ENCODE results near the gene MLNR. TPM values are rescaled to one million over a fixed set of nuclear protein-coding genes. Genes with fewer than 3 reads are reported as not detected.

The MLNR gene
- total and polyA plus RNA-seq, 9 of the 15 experiments (the other 6 are each of a cell fraction or from before 2014, with no cell fraction given), result not detected

- H3K4me2 ChIP-seq (ENCODE audit: insufficient read depth, low read length), result peak overlapping the region; percentile 83
- in situ Hi-C loops (cut with MboI) (no loop called here), intact Hi-C loops (cut with micrococcal nuclease) (no loop called here)
- H3K27ac ChIP-seq (ENCODE audit: extremely low read depth, low read depth, low read length), result peak overlapping the region; percentile 80
- H3K9me1 ChIP-seq (ENCODE audit: control insufficient read depth, insufficient read depth, low read length), result no peaks in the 10 kb centered on the region
- DNase-seq (ENCODE audit: extremely low read depth in 1 of 4, low spot score in 3 of 4) (peak in 1 of 4 experiments; percentile 5), FAIRE-seq (no peak), ATAC-seq (peak; percentile 15)
- H3K9me3 ChIP-seq (replicated peaks; ENCODE audit: control insufficient read depth, insufficient read depth, low read depth, low read length), result no peaks in the 10 kb centered on the region
- ChIA-PET CTCF (ENCODE audit: low intra/inter-chr PET ratio) (no interaction called here), POLR2A (interaction anchor here (0.5 to 1.2 kb wide), 3 partner anchors 11 to 792 kb away, joined by 3 read pairs; no protein-coding TSS in a partner anchor)
- WGBS (ENCODE audit: insufficient coverage, low coverage, missing lambda C conversion rate), result 0% methylated on average over 6 of the region's 6 CpGs
- peak overlapping the region; percentile 80 for H3K4me3 ChIP-seq
- H2AFZ ChIP-seq (ENCODE audit: low read depth, low read length), result peak overlapping the region; percentile 93
- peaks cover 0 to 3% of the 10 kb centered on the region in 2 experiments; a peak in 2 of 5 replicates for H3K4me1 ChIP-seq (replicated peaks in 1 of 2; ENCODE audit: control insufficient read depth in 2 of 2, insufficient read depth in 2 of 2, low read length in 2 of 2)
- no TSS peak for BruUV-seq (replicated peaks)
- peak overlapping the region; percentile 79 to 97 for H3K9ac ChIP-seq (ENCODE audit: insufficient read depth in 1 of 2, low read depth in 2 of 2, low read length in 2 of 2)
- no peaks in the 10 kb centered on the region for H3K27me3 ChIP-seq (ENCODE audit: control insufficient read depth in 2 of 2, insufficient read depth in 2 of 2, low read length in 2 of 2)
- peaks cover 12% of the 10 kb centered on the region; the same call in 2 of the 3 replicates for H3K79me2 ChIP-seq (ENCODE audit: control insufficient read depth, insufficient read depth, low read length)
- peaks cover 6% of the 10 kb centered on the region; the same call in 1 of the 3 replicates for H3K36me3 ChIP-seq (ENCODE audit: control insufficient read depth, insufficient read depth, low read length)
- no peaks in the 10 kb centered on the region for H4K20me1 ChIP-seq (replicated peaks; ENCODE audit: control insufficient read depth, insufficient read depth, low read length)
- TF ChIP-seq POLR2G (IDR thresholded peaks at IDR 0.05; ENCODE audit: low read depth, low read length), result no peak
- no peak for TF ChIP-seq PYGO2 (tag; IDR thresholded peaks at IDR 0.05)
- no peak for TF ChIP-seq TFAP4 (CRISPR knock-in tag; IDR thresholded peaks at IDR 0.05; ENCODE audit: borderline replicate concordance)
- TF ChIP-seq NFRKB (IDR thresholded peaks at IDR 0.05; ENCODE audit: low read depth), result no peak
- TF ChIP-seq BRF1 (IDR thresholded peaks at IDR 0.05; ENCODE audit: borderline replicate concordance, extremely low read depth, insufficient read length), result no peak
- peak in 2 of 3 experiments; percentile 8 to 20; a peak in 3 of 6 replicates for TF ChIP-seq CTCF (IDR thresholded peaks at IDR 0.05 in 2 of 3, conservative IDR thresholded peaks at IDR 0.05 in 1 of 3; ENCODE audit: insufficient read depth in 2 of 3, low read depth in 1 of 3, low read length in 3 of 3)
- no peak for TF ChIP-seq CC2D1A (IDR thresholded peaks at IDR 0.05)
- TF ChIP-seq KAT8 (IDR thresholded peaks at IDR 0.05; ENCODE audit: low read depth), result no peak
- no peak for TF ChIP-seq HNRNPLL (IDR thresholded peaks at IDR 0.05; ENCODE audit: low read depth, low read length, poor library complexity, severe bottlenecking)
- no peak for TF ChIP-seq SNIP1 (IDR thresholded peaks at IDR 0.05; ENCODE audit: low read depth)
- no peak for TF ChIP-seq ELF1 (tag; IDR thresholded peaks at IDR 0.05)
- TF ChIP-seq ZNF407 (IDR thresholded peaks at IDR 0.05; ENCODE audit: low read depth), result no peak
Observed at GRCh38 chr13:49248622-49249002, 28.5 kb downstream of the MLNR start.
